GM12892 (cell line): ENCODE results near the gene CTSS.

Source experiments
- POLR2AphosphoS5 ChIP-seq: IDR thresholded peaks from 2 replicates; pipeline ENCODE4 v1.6.1; 2011; ENCODE audit warnings: low read depth, low read length, control low read depth
- TAF1 ChIP-seq: IDR thresholded peaks from 2 replicates; pipeline ENCODE4 v1.6.1; 2011; ENCODE audit warnings: low read depth, mild to moderate bottlenecking, control low read depth, low read length, borderline replicate concordance

DNA sequence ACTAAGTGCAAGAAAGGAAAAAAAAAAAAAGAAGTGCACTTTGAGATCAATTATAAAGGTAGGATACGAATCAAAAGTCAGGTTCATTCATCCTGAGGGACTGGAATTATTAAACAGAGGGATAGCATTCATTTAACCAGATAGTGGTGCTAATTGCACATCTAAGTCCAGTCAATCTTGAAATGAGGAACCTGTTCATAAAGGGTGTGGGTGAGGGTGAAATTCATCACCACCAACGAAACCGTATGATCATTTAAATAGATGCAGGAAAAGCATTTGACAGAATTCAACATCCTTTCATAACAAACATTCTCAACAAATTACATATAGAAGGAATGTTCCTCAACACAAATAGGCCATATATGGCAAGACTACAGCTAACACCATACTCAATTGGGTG is 5.6 kb downstream of the CTSS start:
- TF ChIP-seq TAF1 (no peak), POLR2AphosphoS5 (no peak)
